Measurements from ENCODE around the gene PRRT4. TPM values are rescaled to one million over a fixed set of nuclear protein-coding genes. Genes with fewer than 3 reads are reported as not detected.

PRRT4 gene
- total RNA-seq, 3 donors from 2014 or later (not counting 1 experiment from before 2014, with no cell fraction given) = 0.42 TPM; not detected in 2

DNA sequence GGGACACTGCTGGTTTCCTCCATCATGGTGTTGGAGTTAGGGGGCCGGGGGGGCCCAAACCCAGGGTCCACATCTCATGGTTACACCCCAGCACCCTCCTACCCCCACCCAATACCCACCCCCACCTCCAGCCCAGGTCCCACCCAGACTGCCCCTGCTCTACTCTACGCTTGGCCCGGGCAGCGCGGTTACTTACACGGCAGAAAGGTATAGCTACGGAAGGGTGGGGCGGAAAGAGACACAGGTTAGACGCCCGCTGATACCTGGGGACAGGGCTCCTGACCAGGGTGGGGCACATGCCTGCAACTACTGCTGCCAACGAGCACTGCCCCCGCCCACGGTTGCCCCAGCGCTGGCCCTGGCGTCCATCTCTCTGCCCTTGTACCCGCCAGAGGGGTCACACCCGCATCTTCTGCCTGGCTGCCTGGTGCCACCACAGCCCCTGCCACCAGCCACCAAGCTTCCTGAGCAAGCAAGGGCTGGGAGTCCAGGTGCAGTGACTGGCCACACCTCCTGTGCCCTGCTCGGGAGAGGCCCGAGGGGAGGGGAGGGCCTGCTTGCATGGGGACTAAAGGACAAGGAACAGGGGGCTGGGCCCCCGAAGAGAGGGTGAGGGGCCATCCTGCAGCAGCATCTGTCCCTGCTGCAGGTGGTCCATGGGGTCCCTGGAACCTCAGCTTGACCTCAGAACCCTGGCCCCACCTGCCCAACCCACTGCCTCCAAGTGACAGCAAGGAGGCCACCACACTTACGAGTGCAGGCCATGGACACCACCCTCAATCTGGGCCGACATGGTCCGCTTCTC lies 32.2 kb upstream of the PRRT4 start:
- Histone ChIP-seq H3K4me1 (ENCODE audit: control insufficient read depth, insufficient read depth, low read length) (no peaks in the 10 kb centered on the region), H3K27ac (ENCODE audit: low read length) (no peak overlapping the region), H3K36me3 (ENCODE audit: control insufficient read depth, insufficient read depth, low read length) (peaks cover 52% of the 10 kb centered on the region), H3K4me3 (ENCODE audit: low read length) (no peak overlapping the region), H3K27me3 (ENCODE audit: control insufficient read depth, insufficient read depth, low read length) (no peaks in the 10 kb centered on the region), H3K9me3 (ENCODE audit: control insufficient read depth, insufficient read depth, low read length) (no peaks in the 10 kb centered on the region)
- H3K36me3 Mint-ChIP-seq = no peaks in the 10 kb centered on the region
- no peaks in the 10 kb centered on the region for H3K27me3 Mint-ChIP-seq (ENCODE audit: low read depth in 2 of 2)
- WGBS (ENCODE audit: insufficient coverage) = 95% methylated on average over 22 of the region's 23 CpGs
- no peak overlapping the region for H3K27ac Mint-ChIP-seq
- H3K9me3 Mint-ChIP-seq = no peaks in the 10 kb centered on the region
- no peak overlapping the region for H3K4me3 Mint-ChIP-seq
- DNase-seq (no peak), ATAC-seq (no peak)
- intact Hi-C loops (cut with micrococcal nuclease) = no loop called here
- TF ChIP-seq CTCF (IDR thresholded peaks at IDR 0.05) = no peak
- peaks cover 0 to 7% of the 10 kb centered on the region in 2 donors for H3K4me1 Mint-ChIP-seq

- Mint-ChIP-seq H3K27me3 (ENCODE audit: low read depth in 2 of 2) (no peaks in the 10 kb centered on the region), H3K36me3 (no peaks in the 10 kb centered on the region), H3K4me3 (no peak overlapping the region), H3K4me1 (peaks cover 0 to 11% of the 10 kb centered on the region in 2 donors), H3K27ac (no peak overlapping the region), H3K9me3 (no peaks in the 10 kb centered on the region)
- no peak for ATAC-seq
- Histone ChIP-seq H3K27ac (ENCODE audit: low read length) (no peak overlapping the region), H3K4me3 (ENCODE audit: low read length) (no peak overlapping the region), H3K36me3 (ENCODE audit: control insufficient read depth, insufficient read depth, low read length) (peaks cover 41% of the 10 kb centered on the region), H3K4me1 (ENCODE audit: control insufficient read depth, insufficient read depth, low read length) (peaks cover 3% of the 10 kb centered on the region), H3K27me3 (ENCODE audit: control insufficient read depth, insufficient read depth, low read length) (no peaks in the 10 kb centered on the region), H3K9me3 (ENCODE audit: control insufficient read depth, insufficient read depth, low read length) (no peaks in the 10 kb centered on the region)
- no peak for TF ChIP-seq CTCF (IDR thresholded peaks at IDR 0.05)
- 98% methylated on average over 14 of the region's 18 CpGs for whole genome bisulfite sequencing (ENCODE audit: insufficient coverage)
- intact Hi-C loops (cut with micrococcal nuclease) = no loop called here
- DNase-seq = no peak
Observed at GRCh38 chr7:128392446-128393327, 31.2 kb upstream of the PRRT4 start.

DNA sequence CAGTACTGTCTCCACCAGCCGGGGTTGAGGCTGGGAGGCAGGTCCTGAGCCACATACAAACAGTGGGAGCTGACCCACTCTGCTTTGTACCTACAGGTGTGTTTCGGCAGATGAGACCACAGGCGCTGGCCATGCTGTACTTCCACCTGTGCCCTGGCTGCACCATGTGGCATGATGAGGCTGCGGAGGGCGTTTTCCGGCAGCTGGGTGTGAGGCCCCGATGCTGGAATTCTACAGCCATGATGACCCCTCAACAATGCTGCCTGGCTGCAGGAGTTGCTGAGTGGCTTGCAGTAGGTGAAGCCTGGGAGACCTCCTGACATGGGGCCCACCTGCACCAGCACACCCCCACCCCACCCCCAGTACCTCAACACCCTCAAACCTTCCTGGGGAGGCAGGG lies 30.3 kb upstream of the PRRT4 start:
- peaks cover 0 to 14% of the 10 kb centered on the region in 2 donors for H3K4me1 Mint-ChIP-seq
- Histone ChIP-seq H3K36me3 (ENCODE audit: control insufficient read depth, insufficient read depth, low read length) (peaks cover 34% of the 10 kb centered on the region), H3K27ac (ENCODE audit: low read length) (no peak overlapping the region), H3K4me1 (ENCODE audit: control insufficient read depth, insufficient read depth, low read length) (peaks cover 6% of the 10 kb centered on the region), H3K9me3 (ENCODE audit: control insufficient read depth, insufficient read depth, low read length) (no peaks in the 10 kb centered on the region), H3K27me3 (ENCODE audit: control insufficient read depth, insufficient read depth, low read length) (no peaks in the 10 kb centered on the region), H3K4me3 (ENCODE audit: low read length) (no peak overlapping the region)
- H3K27ac Mint-ChIP-seq = no peak overlapping the region
- intact Hi-C loops (cut with micrococcal nuclease) = no loop called here
- H3K27me3 Mint-ChIP-seq (ENCODE audit: low read depth in 2 of 2) = no peaks in the 10 kb centered on the region
- no peaks in the 10 kb centered on the region for H3K36me3 Mint-ChIP-seq
- H3K9me3 Mint-ChIP-seq = no peaks in the 10 kb centered on the region
- 96% methylated on average over 7 of the region's 7 CpGs for WGBS (ENCODE audit: insufficient coverage)
- DNase-seq = no peak
- no peak for ATAC-seq
- no peak for TF ChIP-seq CTCF (IDR thresholded peaks at IDR 0.05)
- H3K4me3 Mint-ChIP-seq = no peak overlapping the region

Data from natural killer cell (primary cell).